HG03108 (cell line): ENCODE data around the gene STOML3.

Experiments
- ATAC-seq: cut with Tn5 transposase; IDR thresholded peaks from one replicate; pipeline ENCODE4 v1.9.1; 2021; ENCODE audit warnings: moderate library complexity; ENCODE audit not compliant: unreplicated experiment

STOML3 gene

GRCh38 chr13:38993381-38993780 lies 2.8 kb upstream of the STOML3 start:
- no peak for ATAC-seq

- no peak for ATAC-seq
Observed at GRCh38 chr13:38981096-38981495, 9.5 kb downstream of the STOML3 start.

GRCh38 chr13:38980750-38981078 lies 9.9 kb downstream of the STOML3 start:
- ATAC-seq: no peak

- no peak for ATAC-seq
Observed at GRCh38 chr13:38979891-38980749, 10.5 kb downstream of the STOML3 start.

GRCh38 chr13:38970380-38971051 lies 20.1 kb downstream of the STOML3 start:
- ATAC-seq: no peak

- ATAC-seq: no peak
Observed at GRCh38 chr13:38969187-38969586, 21.4 kb downstream of the STOML3 start.

GRCh38 chr13:38967446-38967845 lies 23.2 kb downstream of the STOML3 start:
- no peak for ATAC-seq

- no peak for ATAC-seq
Observed at GRCh38 chr13:38965281-38965680, 25.4 kb downstream of the STOML3 start.

GRCh38 chr13:38960175-38960574 lies 30.5 kb downstream of the STOML3 start:
- no peak for ATAC-seq

- no peak for ATAC-seq
Observed at GRCh38 chr13:38957794-38958592, 32.6 kb downstream of the STOML3 start.

- ATAC-seq: no peak
Observed at GRCh38 chr13:38954844-38955243, 35.8 kb downstream of the STOML3 start.

- ATAC-seq: no peak
Observed at GRCh38 chr13:38954291-38954690, 36.3 kb downstream of the STOML3 start.

GRCh38 chr13:38952827-38953226 lies 37.8 kb downstream of the STOML3 start:
- no peak for ATAC-seq

GRCh38 chr13:38951525-38952313 lies 38.9 kb downstream of the STOML3 start:
- ATAC-seq: no peak

- no peak for ATAC-seq
Observed at GRCh38 chr13:38950987-38951386, 39.6 kb downstream of the STOML3 start.

- ATAC-seq: no peak
Observed at GRCh38 chr13:38947054-38947453, 43.6 kb downstream of the STOML3 start.

GRCh38 chr13:38944219-38944618 lies 46.4 kb downstream of the STOML3 start:
- no peak for ATAC-seq

- no peak for ATAC-seq
Observed at GRCh38 chr13:38943231-38943630, 47.4 kb downstream of the STOML3 start.

GRCh38 chr13:38941353-38941945 lies 49.2 kb downstream of the STOML3 start:
- no peak for ATAC-seq

GRCh38 chr13:38933786-38934185 lies 56.8 kb downstream of the STOML3 start:
- no peak for ATAC-seq
